Breast epithelium (tissue), 4 donors: ENCODE results near the gene SFXN5. TPM values are rescaled to one million over a fixed set of nuclear protein-coding genes. Genes with fewer than 3 reads are reported as not detected.
"Not testable (repeated sequence)": the region's sequence is repeated elsewhere in the genome, so short reads cannot be mapped to it uniquely, and the experiment has no call there.

ENCODE experiments used
- DNase-seq, 2 donors: peaks; one replicate each; pipeline ENCODE4 v3.0.0-alpha.2; 2019; ENCODE audit warnings: low spot score in 2 of 2
- H3K27ac ChIP-seq, 2 donors: fragments of 200-600 bp; sonication (generic) in 1 of 2; one replicate each; pipeline ENCODE4 v1.5.1; 2016 to 2019; ENCODE audit warnings: mild to moderate bottlenecking in 1 of 2
- H3K27me3 ChIP-seq, 2 donors: fragments of 200-600 bp; sonication (generic) in 1 of 2; one replicate each; pipeline versions ENCODE4 v1.5.1 to v1.6.0; 2017 to 2019; ENCODE audit warnings: control low read depth in 1 of 2, mild to moderate bottlenecking in 1 of 2
- H3K36me3 ChIP-seq: fragments of 200-600 bp; one replicate; pipeline ENCODE4 v1.5.1; 2019
- H3K4me1 ChIP-seq, 2 donors: fragments of 200-600 bp; sonication (generic); one replicate each; pipeline ENCODE4 v1.5.1; 2016 to 2019; ENCODE audit warnings: control low read depth in 1 of 2
- H3K4me3 ChIP-seq, 3 donors: fragments of 200-600 bp; sonication (generic); 1 replicate in 2 of 3; 2 replicates in 1 of 3; pipeline ENCODE4 v1.5.1; 2016 to 2019; ENCODE audit warnings: mild to moderate bottlenecking in 3 of 3, moderate library complexity in 2 of 3
- H3K9me3 ChIP-seq, 2 donors: fragments of 200-600 bp; sonication (generic) in 1 of 2; one replicate each; pipeline ENCODE4 v1.5.1; 2016 to 2019; ENCODE audit warnings: control low read depth in 1 of 2
- POLR2A ChIP-seq: fragments of 450-650 bp; IDR thresholded peaks from one replicate; pipeline ENCODE4 v1.6.1; 2016; ENCODE audit warnings: antibody characterized with exemption, mild to moderate bottlenecking, moderate library complexity
- POLR2AphosphoS5 ChIP-seq, 3 donors: sonication (generic); formaldehyde crosslinking; IDR thresholded peaks; one replicate each; pipeline ENCODE4 v1.6.1; 2017; ENCODE audit warnings: antibody characterized with exemption in 3 of 3
- intact Hi-C: fragments of 100-400 bp; cut with DNase I; formaldehyde crosslinking; loops from one replicate; pipeline ENCODE4 v1.15.1; 2023; ENCODE audit warnings: low total_unique reads
- total RNA-seq, 3 donors: library from RNA; depleted of rRNA; stranded (reverse); fragments of >200 nt; gene quantifications; one replicate each; pipeline ENCODE4 v1.1.0, GENCODE V29; 2016
- TF ChIP-seq, protein P1 (sequence below), 3 donors: fragments of 450-650 bp; IDR thresholded peaks; one replicate each; pipeline ENCODE4 v1.5.1; 2016 to 2017; ENCODE audit warnings: antibody characterized with exemption in 3 of 3, mild to moderate bottlenecking in 3 of 3, moderate library complexity in 3 of 3

Gene SFXN5
- total RNA-seq, 3 donors from 2014 or later: 6.7 to 19.6 (median 12.8) TPM

- no peak overlapping the region for H3K4me3 ChIP-seq
- H3K9me3 ChIP-seq: no peaks in the 10 kb centered on the region
- peaks cover 0 to 3% of the 10 kb centered on the region in 2 donors for H3K4me1 ChIP-seq
- H3K27me3 ChIP-seq: no peaks in the 10 kb centered on the region
- TF ChIP-seq POLR2A: no peak
- TF ChIP-seq, protein P1, sequence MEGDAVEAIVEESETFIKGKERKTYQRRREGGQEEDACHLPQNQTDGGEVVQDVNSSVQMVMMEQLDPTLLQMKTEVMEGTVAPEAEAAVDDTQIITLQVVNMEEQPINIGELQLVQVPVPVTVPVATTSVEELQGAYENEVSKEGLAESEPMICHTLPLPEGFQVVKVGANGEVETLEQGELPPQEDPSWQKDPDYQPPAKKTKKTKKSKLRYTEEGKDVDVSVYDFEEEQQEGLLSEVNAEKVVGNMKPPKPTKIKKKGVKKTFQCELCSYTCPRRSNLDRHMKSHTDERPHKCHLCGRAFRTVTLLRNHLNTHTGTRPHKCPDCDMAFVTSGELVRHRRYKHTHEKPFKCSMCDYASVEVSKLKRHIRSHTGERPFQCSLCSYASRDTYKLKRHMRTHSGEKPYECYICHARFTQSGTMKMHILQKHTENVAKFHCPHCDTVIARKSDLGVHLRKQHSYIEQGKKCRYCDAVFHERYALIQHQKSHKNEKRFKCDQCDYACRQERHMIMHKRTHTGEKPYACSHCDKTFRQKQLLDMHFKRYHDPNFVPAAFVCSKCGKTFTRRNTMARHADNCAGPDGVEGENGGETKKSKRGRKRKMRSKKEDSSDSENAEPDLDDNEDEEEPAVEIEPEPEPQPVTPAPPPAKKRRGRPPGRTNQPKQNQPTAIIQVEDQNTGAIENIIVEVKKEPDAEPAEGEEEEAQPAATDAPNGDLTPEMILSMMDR (IDR thresholded peaks at IDR 0.05): no peak
- TF ChIP-seq POLR2AphosphoS5 (IDR thresholded peaks at IDR 0.05): no peak
- H3K36me3 ChIP-seq: no peaks in the 10 kb centered on the region
- no peak overlapping the region for H3K27ac ChIP-seq
- DNase-seq: no peak
- intact Hi-C loops: no loop called here
Observed at GRCh38 chr2:73067043-73067442, 4.5 kb downstream of the SFXN5 start.

- H3K27me3 ChIP-seq, H3K4me1 ChIP-seq, DNase-seq, H3K27ac ChIP-seq, H3K9me3 ChIP-seq, intact Hi-C loops, H3K36me3 ChIP-seq, H3K4me3 ChIP-seq: not testable (repeated sequence)
Observed at GRCh38 chr2:73065070-73065469, 6.4 kb downstream of the SFXN5 start.

GRCh38 chr2:73063909-73064875 lies 7.3 kb downstream of the SFXN5 start:
- Histone ChIP-seq H3K36me3 (no peaks in the 10 kb centered on the region), H3K4me3 (no peak overlapping the region), H3K9me3 (no peaks in the 10 kb centered on the region), H3K4me1 (no peaks in the 10 kb centered on the region), H3K27ac (peak overlapping the region in 1 of 2 donors; percentile 38), H3K27me3 (no peaks in the 10 kb centered on the region)
- DNase-seq: no peak
- intact Hi-C loops: no loop called here
- TF ChIP-seq POLR2A (no peak), POLR2AphosphoS5 (IDR thresholded peaks at IDR 0.05) (no peak)
- TF ChIP-seq, protein P1 (IDR thresholded peaks at IDR 0.05): no peak

DNA sequence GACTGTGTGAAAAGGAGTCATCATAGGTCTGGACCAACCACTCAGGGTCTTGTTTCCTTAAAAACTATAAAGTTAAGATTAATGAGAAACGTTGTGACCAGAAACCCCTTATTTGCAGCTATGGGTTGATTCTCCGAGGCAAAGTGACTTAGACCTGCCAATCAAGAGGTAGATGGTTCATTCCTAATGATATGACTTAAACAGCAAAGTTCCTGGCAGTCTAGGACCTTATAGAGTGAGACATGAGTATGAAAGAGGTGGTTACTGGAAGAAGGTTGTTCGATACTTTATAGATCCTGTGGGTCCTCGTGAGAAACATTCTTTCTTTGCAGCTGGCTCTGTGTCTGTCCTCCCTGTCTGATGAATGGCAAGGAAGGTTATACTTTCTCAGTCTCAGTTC lies 8.0 kb downstream of the SFXN5 start:
- H3K27me3 ChIP-seq: no peaks in the 10 kb centered on the region
- H3K4me3 ChIP-seq: no peak overlapping the region
- intact Hi-C loops: no loop called here
- no peak for DNase-seq
- no peak for TF ChIP-seq POLR2AphosphoS5 (IDR thresholded peaks at IDR 0.05)
- peak overlapping the region in 1 of 2 donors; percentile 38 for H3K27ac ChIP-seq
- H3K36me3 ChIP-seq: no peaks in the 10 kb centered on the region
- peaks cover 0 to 1% of the 10 kb centered on the region in 2 donors for H3K9me3 ChIP-seq
- no peaks in the 10 kb centered on the region for H3K4me1 ChIP-seq

DNA sequence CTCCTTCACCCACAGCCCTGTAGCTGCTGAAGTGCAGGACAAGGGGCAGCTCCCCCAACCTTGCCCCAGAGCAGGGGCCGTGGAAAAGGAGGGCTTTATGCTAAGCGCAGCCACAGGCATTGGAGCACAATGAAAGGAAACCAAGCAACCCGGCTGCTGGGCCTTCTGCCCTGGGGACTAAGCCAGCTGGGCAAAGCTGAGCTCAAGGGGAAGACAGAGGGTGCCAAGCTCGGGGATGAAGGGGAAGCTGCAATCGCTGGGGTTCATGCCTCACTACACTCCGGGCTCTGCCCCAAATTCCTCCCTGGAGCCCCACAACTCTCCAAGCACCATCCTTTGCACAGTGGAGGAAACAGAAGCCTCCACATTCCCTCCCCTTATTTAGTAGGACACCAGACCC lies 12.4 kb downstream of the SFXN5 start:
- no peaks in the 10 kb centered on the region for H3K27me3 ChIP-seq
- H3K4me3 ChIP-seq: no peak overlapping the region
- H3K27ac ChIP-seq: no peak overlapping the region
- TF ChIP-seq, protein P1 (IDR thresholded peaks at IDR 0.05): no peak
- TF ChIP-seq POLR2AphosphoS5 (IDR thresholded peaks at IDR 0.05) (no peak), POLR2A (no peak)
- no peaks in the 10 kb centered on the region for H3K36me3 ChIP-seq
- no peaks in the 10 kb centered on the region for H3K4me1 ChIP-seq
- H3K9me3 ChIP-seq: peaks cover 4 to 9% of the 10 kb centered on the region in 2 donors
- intact Hi-C loops: no loop called here
- no peak for DNase-seq

DNA sequence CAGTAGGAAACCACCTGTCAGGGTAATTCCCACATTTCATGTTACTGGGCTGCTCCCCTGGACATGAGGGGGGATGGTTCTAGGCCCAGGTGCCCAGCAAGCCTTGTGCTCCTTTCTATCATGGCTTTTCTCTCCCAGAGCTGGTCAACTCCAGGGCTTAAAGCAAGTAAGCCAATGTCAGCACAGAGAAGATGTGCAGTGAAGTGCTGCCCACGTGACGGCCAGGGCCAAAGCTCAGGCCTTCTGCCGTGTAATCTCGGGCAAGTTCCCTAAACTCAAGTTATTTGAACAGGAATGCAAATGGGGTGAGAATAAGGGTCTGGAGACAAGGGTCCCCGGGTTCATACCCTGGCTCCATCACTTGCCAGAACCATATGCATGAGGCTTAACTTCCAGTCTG lies 16.5 kb downstream of the SFXN5 start:
- H3K27ac ChIP-seq: no peak overlapping the region
- no peaks in the 10 kb centered on the region for H3K4me1 ChIP-seq
- no peak overlapping the region for H3K4me3 ChIP-seq
- no peaks in the 10 kb centered on the region for H3K27me3 ChIP-seq
- TF ChIP-seq POLR2AphosphoS5 (IDR thresholded peaks at IDR 0.05): no peak
- TF ChIP-seq POLR2A: no peak
- no peaks in the 10 kb centered on the region for H3K36me3 ChIP-seq
- no peak for DNase-seq
- peaks cover 4 to 9% of the 10 kb centered on the region in 2 donors for H3K9me3 ChIP-seq
- intact Hi-C loops: no loop called here
